Measurements from ENCODE around the gene IFT43. TPM values are rescaled to one million over a fixed set of nuclear protein-coding genes. Genes with fewer than 3 reads are reported as not detected.

Gene IFT43
- total and polyA plus RNA-seq, 2 donors (not counting 1 experiment from before 2014, with no cell fraction given) = 35.2 to 54.9 TPM

- H3K79me2 ChIP-seq (ENCODE audit: control insufficient read depth, insufficient read depth, low read length) = no peaks in the 10 kb centered on the region
- H3K4me3 ChIP-seq (replicated peaks in 1 of 4; ENCODE audit: control extremely low read depth in 1 of 4, insufficient read depth in 1 of 4, low read depth in 3 of 4, low read length in 4 of 4) = no peak overlapping the region
- DNase-seq (ENCODE audit: low read depth in 2 of 2) = no peak
- no peaks in the 10 kb centered on the region for H3K9me3 ChIP-seq (ENCODE audit: control insufficient read depth, insufficient read depth, low read depth, low read length)
- H3K36me3 ChIP-seq (ENCODE audit: control insufficient read depth, insufficient read depth, low read length) = no peaks in the 10 kb centered on the region
- no peak overlapping the region for H3K9ac ChIP-seq (ENCODE audit: insufficient read depth, low read length)
- no peaks in the 10 kb centered on the region for H3K27me3 ChIP-seq (ENCODE audit: control insufficient read depth, insufficient read depth, low read length)
- no peak for TF ChIP-seq EZH2 (IDR thresholded peaks at IDR 0.05; ENCODE audit: low read length, missing control alignments)
- TF ChIP-seq, protein P1, sequence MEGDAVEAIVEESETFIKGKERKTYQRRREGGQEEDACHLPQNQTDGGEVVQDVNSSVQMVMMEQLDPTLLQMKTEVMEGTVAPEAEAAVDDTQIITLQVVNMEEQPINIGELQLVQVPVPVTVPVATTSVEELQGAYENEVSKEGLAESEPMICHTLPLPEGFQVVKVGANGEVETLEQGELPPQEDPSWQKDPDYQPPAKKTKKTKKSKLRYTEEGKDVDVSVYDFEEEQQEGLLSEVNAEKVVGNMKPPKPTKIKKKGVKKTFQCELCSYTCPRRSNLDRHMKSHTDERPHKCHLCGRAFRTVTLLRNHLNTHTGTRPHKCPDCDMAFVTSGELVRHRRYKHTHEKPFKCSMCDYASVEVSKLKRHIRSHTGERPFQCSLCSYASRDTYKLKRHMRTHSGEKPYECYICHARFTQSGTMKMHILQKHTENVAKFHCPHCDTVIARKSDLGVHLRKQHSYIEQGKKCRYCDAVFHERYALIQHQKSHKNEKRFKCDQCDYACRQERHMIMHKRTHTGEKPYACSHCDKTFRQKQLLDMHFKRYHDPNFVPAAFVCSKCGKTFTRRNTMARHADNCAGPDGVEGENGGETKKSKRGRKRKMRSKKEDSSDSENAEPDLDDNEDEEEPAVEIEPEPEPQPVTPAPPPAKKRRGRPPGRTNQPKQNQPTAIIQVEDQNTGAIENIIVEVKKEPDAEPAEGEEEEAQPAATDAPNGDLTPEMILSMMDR (conservative IDR thresholded peaks at IDR 0.05 in 1 of 2, IDR thresholded peaks at IDR 0.05 in 1 of 2; ENCODE audit: low read depth in 1 of 2, low read length in 2 of 2) = no peak
- H4K20me1 ChIP-seq (ENCODE audit: control insufficient read depth, extremely low read depth, insufficient read depth, low read length) = no peaks in the 10 kb centered on the region
- no peaks in the 10 kb centered on the region for H3K4me1 ChIP-seq (ENCODE audit: control insufficient read depth, extremely low read depth, insufficient read depth, low read length)
- no peak overlapping the region for H3K27ac ChIP-seq (ENCODE audit: insufficient read depth, low read length)
- no peak overlapping the region for H2AFZ ChIP-seq (ENCODE audit: low read length)
- H3K4me2 ChIP-seq (ENCODE audit: extremely low read depth, insufficient read depth, low read length) = no peak overlapping the region
These were observed 26.5 kb upstream of the IFT43 start for GRCh38 chr14:75959031-75959430.

DNA sequence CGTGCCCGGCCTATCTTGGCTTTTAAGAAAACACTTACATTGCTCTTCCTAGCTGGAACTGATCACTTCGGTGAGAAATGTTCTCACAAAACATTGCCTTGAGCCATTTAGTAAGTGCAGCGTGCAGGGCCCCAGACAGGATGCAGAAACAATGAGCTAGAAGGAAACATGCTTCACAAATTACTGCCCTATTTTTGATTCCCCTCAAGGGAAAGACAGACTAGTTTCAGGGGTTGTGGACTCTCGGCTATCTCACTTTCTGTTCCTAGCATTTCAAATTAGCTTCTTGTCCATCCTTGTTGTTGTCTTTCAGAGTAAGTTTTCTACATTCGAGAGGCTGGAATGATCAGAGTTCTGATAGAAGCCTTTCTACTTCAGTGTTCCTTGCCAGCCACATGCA is 25.3 kb upstream of the IFT43 start:
- Histone ChIP-seq H3K4me1 (ENCODE audit: control insufficient read depth, extremely low read depth, insufficient read depth, low read length) (no peaks in the 10 kb centered on the region), H2AFZ (ENCODE audit: low read length) (no peak overlapping the region), H3K9me3 (ENCODE audit: control insufficient read depth, insufficient read depth, low read depth, low read length) (no peaks in the 10 kb centered on the region), H3K36me3 (ENCODE audit: control insufficient read depth, insufficient read depth, low read length) (no peaks in the 10 kb centered on the region), H3K27me3 (ENCODE audit: control insufficient read depth, insufficient read depth, low read length) (no peaks in the 10 kb centered on the region), H3K27ac (ENCODE audit: insufficient read depth, low read length) (no peak overlapping the region), H4K20me1 (ENCODE audit: control insufficient read depth, extremely low read depth, insufficient read depth, low read length) (no peaks in the 10 kb centered on the region), H3K4me2 (ENCODE audit: extremely low read depth, insufficient read depth, low read length) (no peak overlapping the region), H3K79me2 (ENCODE audit: control insufficient read depth, insufficient read depth, low read length) (no peaks in the 10 kb centered on the region), H3K4me3 (replicated peaks in 1 of 4; ENCODE audit: control extremely low read depth in 1 of 4, insufficient read depth in 1 of 4, low read depth in 3 of 4, low read length in 4 of 4) (no peak overlapping the region), H3K9ac (ENCODE audit: insufficient read depth, low read length) (no peak overlapping the region)
- TF ChIP-seq, protein P1 (conservative IDR thresholded peaks at IDR 0.05 in 1 of 2, IDR thresholded peaks at IDR 0.05 in 1 of 2; ENCODE audit: low read depth in 1 of 2, low read length in 2 of 2) = no peak
- TF ChIP-seq EZH2 (IDR thresholded peaks at IDR 0.05; ENCODE audit: low read length, missing control alignments) = no peak
- DNase-seq (ENCODE audit: low read depth in 2 of 2) = no peak

DNA sequence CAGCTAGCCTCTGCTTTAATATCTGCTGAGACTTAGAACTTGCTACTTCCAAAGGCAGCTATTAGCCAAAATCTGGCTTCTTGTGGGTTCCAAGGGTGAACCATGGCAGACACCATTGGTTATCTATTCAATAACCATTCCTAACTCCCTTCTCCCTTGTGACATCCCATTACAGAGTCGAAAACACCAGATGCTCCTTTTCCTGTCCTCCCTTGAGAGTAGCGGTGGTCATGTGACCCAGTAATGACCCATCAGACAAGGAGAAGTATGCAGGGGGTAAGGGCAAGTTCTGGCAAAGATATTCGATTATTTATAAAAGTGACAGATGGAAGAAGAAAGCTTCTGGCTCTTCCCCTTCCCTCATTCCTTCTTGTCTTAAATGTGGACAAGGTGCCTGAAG is 23.9 kb upstream of the IFT43 start:
- Histone ChIP-seq H3K79me2 (ENCODE audit: control insufficient read depth, insufficient read depth, low read length) (no peaks in the 10 kb centered on the region), H3K9ac (ENCODE audit: insufficient read depth, low read length) (no peak overlapping the region), H3K4me1 (ENCODE audit: control insufficient read depth, extremely low read depth, insufficient read depth, low read length) (no peaks in the 10 kb centered on the region), H3K27ac (ENCODE audit: insufficient read depth, low read length) (no peak overlapping the region), H3K4me2 (ENCODE audit: extremely low read depth, insufficient read depth, low read length) (no peak overlapping the region), H2AFZ (ENCODE audit: low read length) (no peak overlapping the region), H3K9me3 (ENCODE audit: control insufficient read depth, insufficient read depth, low read depth, low read length) (no peaks in the 10 kb centered on the region), H4K20me1 (ENCODE audit: control insufficient read depth, extremely low read depth, insufficient read depth, low read length) (no peaks in the 10 kb centered on the region), H3K27me3 (ENCODE audit: control insufficient read depth, insufficient read depth, low read length) (no peaks in the 10 kb centered on the region), H3K4me3 (replicated peaks in 1 of 4; ENCODE audit: control extremely low read depth in 1 of 4, insufficient read depth in 1 of 4, low read depth in 3 of 4, low read length in 4 of 4) (no peak overlapping the region), H3K36me3 (ENCODE audit: control insufficient read depth, insufficient read depth, low read length) (no peaks in the 10 kb centered on the region)
- no peak for DNase-seq (ENCODE audit: low read depth in 2 of 2)
- no peak for TF ChIP-seq EZH2 (IDR thresholded peaks at IDR 0.05; ENCODE audit: low read length, missing control alignments)
- TF ChIP-seq, protein P1 (conservative IDR thresholded peaks at IDR 0.05 in 1 of 2, IDR thresholded peaks at IDR 0.05 in 1 of 2; ENCODE audit: low read depth in 1 of 2, low read length in 2 of 2) = no peak

All from fibroblast of lung (primary cell).